HL-60 (cell line): ENCODE results near the gene TRPC1.
A peak's percentile ranks its signal among the peaks of the same experiment; 100 is the strongest.

Experiments
- DNase-seq, 2 experiments: peaks; one replicate each; pipeline ENCODE4 v3.0.0-alpha.2; 2010 to 2020; ENCODE audit warnings: low read depth in 1 of 2, low spot score in 1 of 2
- H3K27ac ChIP-seq: fragments of 250-450 bp; sonication (Bioruptor Pico); replicated peaks from 2 replicates; pipeline ENCODE4 v1.5.1; 2020; ENCODE audit warnings: mild to moderate bottlenecking, moderate library complexity
- H3K27me3 ChIP-seq: fragments of 250-450 bp; sonication (Bioruptor Pico); 2 replicates; pipeline ENCODE4 v1.5.1; 2021; ENCODE audit warnings: mild to moderate bottlenecking, moderate library complexity; ENCODE audit not compliant: insufficient read depth, poor library complexity, severe bottlenecking
- H3K4me3 ChIP-seq: replicated peaks from 2 replicates; pipeline ENCODE4 v1.5.1; 2011; ENCODE audit warnings: mild to moderate bottlenecking, control low read depth, low read length; ENCODE audit not compliant: insufficient read depth
- GABPA ChIP-seq: IDR thresholded peaks from 2 replicates; pipeline ENCODE4 v1.6.1; 2012; ENCODE audit warnings: low read depth
- POLR2AphosphoS5 ChIP-seq: IDR thresholded peaks from 2 replicates; pipeline ENCODE4 v1.6.1; 2012; ENCODE audit warnings: low read depth
- SPI1 ChIP-seq: IDR thresholded peaks from 2 replicates; pipeline ENCODE4 v1.6.1; 2012; ENCODE audit warnings: low read depth, mild to moderate bottlenecking, borderline replicate concordance
- TF ChIP-seq, protein P1 (sequence below): IDR thresholded peaks from 2 replicates; pipeline ENCODE4 v1.6.1; 2012; ENCODE audit warnings: low read depth; ENCODE audit not compliant: insufficient replicate concordance
- TF ChIP-seq, protein P2 (sequence below): IDR thresholded peaks from one replicate; pipeline ENCODE4 v1.5.1; 2011; ENCODE audit warnings: low read length, control low read depth, inconsistent platforms; ENCODE audit not compliant: insufficient read depth

TRPC1 gene

DNA sequence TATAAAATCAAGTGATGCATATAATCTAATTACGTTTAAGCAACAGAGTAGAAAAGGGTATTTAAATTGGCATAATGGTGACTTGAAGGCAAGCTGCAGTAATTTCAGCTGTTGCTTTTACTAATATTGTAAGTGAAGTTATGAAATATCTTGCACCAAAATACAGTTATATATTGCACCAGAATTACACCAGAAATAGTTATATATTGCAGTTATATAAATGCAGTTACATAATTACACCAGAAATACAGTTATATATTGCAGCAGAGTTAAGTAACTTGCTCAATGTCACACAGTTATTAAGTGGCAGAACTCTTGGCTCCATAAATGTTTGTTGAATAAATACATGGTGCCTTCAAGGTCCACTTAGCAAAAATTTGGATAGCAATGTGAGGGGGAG lies 113.7 kb downstream of the TRPC1 start:
- TF ChIP-seq POLR2AphosphoS5 (no peak), GABPA (no peak), SPI1 (no peak)
- TF ChIP-seq, protein P1, sequence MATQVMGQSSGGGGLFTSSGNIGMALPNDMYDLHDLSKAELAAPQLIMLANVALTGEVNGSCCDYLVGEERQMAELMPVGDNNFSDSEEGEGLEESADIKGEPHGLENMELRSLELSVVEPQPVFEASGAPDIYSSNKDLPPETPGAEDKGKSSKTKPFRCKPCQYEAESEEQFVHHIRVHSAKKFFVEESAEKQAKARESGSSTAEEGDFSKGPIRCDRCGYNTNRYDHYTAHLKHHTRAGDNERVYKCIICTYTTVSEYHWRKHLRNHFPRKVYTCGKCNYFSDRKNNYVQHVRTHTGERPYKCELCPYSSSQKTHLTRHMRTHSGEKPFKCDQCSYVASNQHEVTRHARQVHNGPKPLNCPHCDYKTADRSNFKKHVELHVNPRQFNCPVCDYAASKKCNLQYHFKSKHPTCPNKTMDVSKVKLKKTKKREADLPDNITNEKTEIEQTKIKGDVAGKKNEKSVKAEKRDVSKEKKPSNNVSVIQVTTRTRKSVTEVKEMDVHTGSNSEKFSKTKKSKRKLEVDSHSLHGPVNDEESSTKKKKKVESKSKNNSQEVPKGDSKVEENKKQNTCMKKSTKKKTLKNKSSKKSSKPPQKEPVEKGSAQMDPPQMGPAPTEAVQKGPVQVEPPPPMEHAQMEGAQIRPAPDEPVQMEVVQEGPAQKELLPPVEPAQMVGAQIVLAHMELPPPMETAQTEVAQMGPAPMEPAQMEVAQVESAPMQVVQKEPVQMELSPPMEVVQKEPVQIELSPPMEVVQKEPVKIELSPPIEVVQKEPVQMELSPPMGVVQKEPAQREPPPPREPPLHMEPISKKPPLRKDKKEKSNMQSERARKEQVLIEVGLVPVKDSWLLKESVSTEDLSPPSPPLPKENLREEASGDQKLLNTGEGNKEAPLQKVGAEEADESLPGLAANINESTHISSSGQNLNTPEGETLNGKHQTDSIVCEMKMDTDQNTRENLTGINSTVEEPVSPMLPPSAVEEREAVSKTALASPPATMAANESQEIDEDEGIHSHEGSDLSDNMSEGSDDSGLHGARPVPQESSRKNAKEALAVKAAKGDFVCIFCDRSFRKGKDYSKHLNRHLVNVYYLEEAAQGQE = no peak
- TF ChIP-seq, protein P2, sequence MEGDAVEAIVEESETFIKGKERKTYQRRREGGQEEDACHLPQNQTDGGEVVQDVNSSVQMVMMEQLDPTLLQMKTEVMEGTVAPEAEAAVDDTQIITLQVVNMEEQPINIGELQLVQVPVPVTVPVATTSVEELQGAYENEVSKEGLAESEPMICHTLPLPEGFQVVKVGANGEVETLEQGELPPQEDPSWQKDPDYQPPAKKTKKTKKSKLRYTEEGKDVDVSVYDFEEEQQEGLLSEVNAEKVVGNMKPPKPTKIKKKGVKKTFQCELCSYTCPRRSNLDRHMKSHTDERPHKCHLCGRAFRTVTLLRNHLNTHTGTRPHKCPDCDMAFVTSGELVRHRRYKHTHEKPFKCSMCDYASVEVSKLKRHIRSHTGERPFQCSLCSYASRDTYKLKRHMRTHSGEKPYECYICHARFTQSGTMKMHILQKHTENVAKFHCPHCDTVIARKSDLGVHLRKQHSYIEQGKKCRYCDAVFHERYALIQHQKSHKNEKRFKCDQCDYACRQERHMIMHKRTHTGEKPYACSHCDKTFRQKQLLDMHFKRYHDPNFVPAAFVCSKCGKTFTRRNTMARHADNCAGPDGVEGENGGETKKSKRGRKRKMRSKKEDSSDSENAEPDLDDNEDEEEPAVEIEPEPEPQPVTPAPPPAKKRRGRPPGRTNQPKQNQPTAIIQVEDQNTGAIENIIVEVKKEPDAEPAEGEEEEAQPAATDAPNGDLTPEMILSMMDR = no peak
- no peaks in the 10 kb centered on the region for H3K27me3 ChIP-seq
- peak in 1 of 2 experiments; percentile 73 for DNase-seq
- H3K27ac ChIP-seq = peak overlapping the region; percentile 68
- no peak overlapping the region for H3K4me3 ChIP-seq

DNA sequence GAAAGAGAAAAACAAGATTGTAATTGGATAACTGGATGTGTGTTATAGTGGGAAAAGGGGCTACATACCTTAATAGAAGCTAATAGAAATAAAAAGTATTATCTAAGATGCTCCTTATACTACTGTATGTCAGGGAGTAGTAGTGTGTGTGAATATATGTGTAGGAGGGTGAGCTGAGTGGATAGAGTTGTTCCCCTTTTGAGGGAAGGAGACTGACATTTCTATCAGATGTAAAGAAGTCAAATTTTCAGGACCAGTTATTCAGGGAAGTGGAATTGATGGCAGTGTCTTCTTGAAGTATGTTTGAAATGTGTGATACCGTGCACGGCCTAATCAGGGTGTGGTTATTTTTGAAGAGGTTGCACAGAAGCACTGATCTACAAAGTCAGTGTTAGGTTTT lies 116.0 kb downstream of the TRPC1 start:
- Histone ChIP-seq H3K4me3 (no peak overlapping the region), H3K27ac (no peak overlapping the region), H3K27me3 (no peaks in the 10 kb centered on the region)
- TF ChIP-seq, protein P1 = no peak
- TF ChIP-seq SPI1 (no peak), GABPA (no peak), POLR2AphosphoS5 (no peak)
- TF ChIP-seq, protein P2 = no peak
- no peak for DNase-seq

DNA sequence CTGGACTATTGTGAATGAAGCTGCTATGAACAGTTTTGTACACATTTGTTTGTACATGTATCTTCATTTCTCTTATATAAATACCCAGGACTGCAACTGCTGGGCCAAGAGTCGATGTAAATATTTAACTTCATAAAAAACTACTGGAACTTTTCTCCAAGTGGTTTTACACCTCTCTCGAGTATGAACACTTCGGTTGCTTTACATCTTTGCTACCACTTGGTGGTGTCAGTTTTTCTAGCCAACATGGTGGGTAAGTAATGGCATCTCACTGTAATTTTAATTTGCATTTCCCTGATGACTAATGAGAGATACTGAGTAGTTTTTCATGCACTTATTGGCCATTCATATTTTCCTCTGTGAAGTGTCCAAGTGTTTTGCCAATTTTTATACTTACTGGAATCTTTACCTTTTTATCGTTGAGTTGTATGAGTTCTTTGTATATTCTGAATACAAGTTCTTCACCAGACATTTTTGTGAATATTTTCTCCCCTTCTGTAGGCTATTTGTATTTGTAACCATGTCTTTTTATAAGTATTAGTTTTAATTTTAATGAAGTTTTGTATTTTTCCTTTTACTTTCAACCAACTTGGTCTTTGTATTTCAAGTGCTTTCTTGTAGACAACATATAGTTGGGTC lies 120.6 kb downstream of the TRPC1 start:
- no peak overlapping the region for H3K4me3 ChIP-seq
- TF ChIP-seq, protein P2 = peak; percentile 12
- TF ChIP-seq SPI1 = no peak
- peak in 1 of 2 experiments; percentile 34 for DNase-seq
- no peak overlapping the region for H3K27ac ChIP-seq
- no peaks in the 10 kb centered on the region for H3K27me3 ChIP-seq
